Activated T-helper 2 cell treated with anti-CD3 and anti-CD28 coated beads, Interferon-gamma antibody, Interleukin-2, Interleukin-4, amounts not matched to agents 10 μg/mL and 5 μg/mL and 100 μg/mL, durations not matched to agents 14 hours and 24 hours and 36 hours (primary cell): ENCODE results near the gene CCNI. TPM values are rescaled to one million over a fixed set of nuclear protein-coding genes. Genes with fewer than 3 reads are reported as not detected.

Experiments
- DNase-seq: peaks from one replicate; pipeline ENCODE4 v3.0.0; 2021; ENCODE audit warnings: low spot score
- H3K27ac Mint-ChIP-seq: one replicate; pipeline ENCODE4 v1.8.0; 2021; ENCODE audit warnings: mixed read lengths
- H3K27me3 Mint-ChIP-seq: one replicate; pipeline ENCODE4 v1.8.0; 2021; ENCODE audit warnings: low read depth, mixed read lengths
- H3K36me3 Mint-ChIP-seq: one replicate; pipeline ENCODE4 v1.8.0; 2021; ENCODE audit warnings: low read depth, mixed read lengths
- H3K4me1 Mint-ChIP-seq: one replicate; pipeline ENCODE4 v1.8.0; 2021; ENCODE audit warnings: low read depth, mixed read lengths
- H3K4me3 Mint-ChIP-seq: one replicate; pipeline ENCODE4 v1.8.0; 2021; ENCODE audit warnings: low read depth, mild to moderate bottlenecking, moderate library complexity, mixed read lengths
- H3K9me3 Mint-ChIP-seq: one replicate; pipeline ENCODE4 v1.8.0; 2021; ENCODE audit warnings: mixed read lengths
- intact Hi-C: fragments of 100-400 bp; cut with micrococcal nuclease; formaldehyde crosslinking; loops from one replicate; pipeline ENCODE4 v1.15.1; 2023
- total RNA-seq: library from RNA; stranded (reverse); gene quantifications from 2 replicates; pipeline ENCODE4 v1.2.3, GENCODE V29; 2022

The CCNI gene
- total RNA-seq, 1 donor from 2014 or later: 321 TPM

DNA sequence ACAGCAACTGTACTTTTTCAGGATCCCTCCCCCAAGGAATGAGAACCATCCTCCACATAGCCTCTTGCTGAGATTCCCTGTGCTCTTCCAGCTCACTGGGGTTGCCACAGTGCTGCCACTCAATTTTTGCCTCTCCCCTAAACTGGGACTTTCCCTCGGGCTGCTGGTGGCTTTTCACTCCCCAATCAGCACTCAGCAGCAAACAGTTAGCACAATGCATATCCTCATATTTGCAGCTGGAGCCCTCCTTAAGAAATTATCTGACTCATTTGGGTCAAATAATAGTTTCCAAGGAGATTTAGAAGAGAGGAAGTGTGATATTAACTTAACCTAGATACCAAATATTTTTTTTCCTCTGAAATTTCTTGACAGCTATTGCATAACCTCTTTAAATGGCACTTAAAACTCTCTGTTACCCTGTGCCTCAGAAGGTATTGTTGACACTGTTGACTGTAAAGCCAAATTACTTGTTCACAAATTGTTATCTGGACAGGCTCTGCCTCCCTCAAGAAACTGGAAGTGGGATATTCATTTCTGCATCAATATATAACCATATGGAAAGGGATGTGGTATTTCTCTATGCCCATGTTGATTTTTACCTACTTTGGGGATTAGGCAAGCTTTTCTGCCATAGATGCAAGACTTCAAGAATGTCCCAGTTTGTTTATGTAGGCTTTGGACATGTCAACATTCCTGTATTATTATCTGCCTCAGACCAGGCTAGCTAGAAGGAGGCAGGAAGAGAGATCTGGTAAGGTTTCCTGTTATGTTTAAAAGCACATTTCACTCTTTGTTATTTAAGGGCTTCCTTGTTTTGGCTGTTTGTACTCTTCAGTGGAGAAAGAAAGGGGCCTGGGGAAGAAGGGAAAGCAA, 68.2 kb downstream of the CCNI start:
- intact Hi-C loops: no loop called here
- H3K36me3 Mint-ChIP-seq: no peaks in the 10 kb centered on the region
- DNase-seq: no peak
- peaks cover 19% of the 10 kb centered on the region for H3K4me1 Mint-ChIP-seq
- no peak overlapping the region for H3K27ac Mint-ChIP-seq
- H3K4me3 Mint-ChIP-seq: no peak overlapping the region
- peaks cover 66% of the 10 kb centered on the region for H3K27me3 Mint-ChIP-seq
- no peaks in the 10 kb centered on the region for H3K9me3 Mint-ChIP-seq

DNA sequence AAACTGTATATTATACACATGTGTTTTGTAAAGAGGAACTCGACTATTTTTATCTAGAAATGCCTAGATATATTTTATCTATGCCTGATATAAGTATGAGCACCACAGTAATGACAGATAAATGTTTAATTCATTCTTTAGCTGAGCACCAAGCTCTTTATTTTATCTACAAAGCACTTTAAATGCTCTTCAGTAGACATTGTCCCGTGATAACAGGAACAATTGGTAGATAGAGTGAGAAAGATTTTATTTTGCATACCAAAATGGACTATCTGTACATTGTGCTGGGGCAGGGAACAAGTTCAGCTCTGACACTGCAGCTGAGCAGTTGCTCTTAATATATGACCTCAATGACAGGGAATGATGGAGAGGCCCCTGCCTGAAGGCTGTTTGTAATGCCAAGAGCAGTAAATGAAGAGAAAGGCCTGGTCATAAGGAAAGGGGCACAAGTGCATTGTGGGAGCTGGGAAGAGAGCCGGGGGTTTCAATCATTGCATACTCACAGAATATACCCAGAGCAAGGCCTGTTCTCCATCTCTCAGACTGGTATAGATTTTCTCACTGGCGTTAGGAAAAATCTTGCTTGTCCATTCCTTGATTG, 68.9 kb downstream of the CCNI start:
- Mint-ChIP-seq H3K36me3 (no peaks in the 10 kb centered on the region), H3K4me3 (no peak overlapping the region), H3K27ac (no peak overlapping the region), H3K27me3 (peaks cover 73% of the 10 kb centered on the region), H3K4me1 (peaks cover 17% of the 10 kb centered on the region), H3K9me3 (no peaks in the 10 kb centered on the region)
- intact Hi-C loops: no loop called here
- DNase-seq: no peak

DNA sequence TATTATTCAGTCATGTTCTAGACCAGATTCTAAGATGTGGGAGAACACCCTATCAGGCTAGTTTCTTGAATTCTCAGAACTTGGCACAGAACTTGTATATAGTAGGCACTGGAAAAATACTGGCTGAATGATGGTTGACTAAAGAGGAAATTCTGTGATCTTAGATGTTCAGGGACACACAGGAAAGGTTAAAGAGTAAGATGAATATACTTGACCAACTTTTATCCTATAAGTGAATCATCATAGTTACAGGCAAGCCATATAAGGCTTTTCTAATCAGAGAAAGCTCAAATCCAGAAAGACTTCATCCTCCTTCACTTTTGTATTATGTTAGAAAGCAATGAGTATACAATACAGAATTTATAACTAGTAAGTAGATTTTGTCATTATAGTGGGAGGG, 72.4 kb downstream of the CCNI start:
- no peak overlapping the region for H3K4me3 Mint-ChIP-seq
- no peaks in the 10 kb centered on the region for H3K36me3 Mint-ChIP-seq
- H3K27me3 Mint-ChIP-seq: peaks cover 72% of the 10 kb centered on the region
- peaks cover 12% of the 10 kb centered on the region for H3K4me1 Mint-ChIP-seq
- DNase-seq: no peak
- H3K27ac Mint-ChIP-seq: no peak overlapping the region
- intact Hi-C loops: no loop called here
- no peaks in the 10 kb centered on the region for H3K9me3 Mint-ChIP-seq

DNA sequence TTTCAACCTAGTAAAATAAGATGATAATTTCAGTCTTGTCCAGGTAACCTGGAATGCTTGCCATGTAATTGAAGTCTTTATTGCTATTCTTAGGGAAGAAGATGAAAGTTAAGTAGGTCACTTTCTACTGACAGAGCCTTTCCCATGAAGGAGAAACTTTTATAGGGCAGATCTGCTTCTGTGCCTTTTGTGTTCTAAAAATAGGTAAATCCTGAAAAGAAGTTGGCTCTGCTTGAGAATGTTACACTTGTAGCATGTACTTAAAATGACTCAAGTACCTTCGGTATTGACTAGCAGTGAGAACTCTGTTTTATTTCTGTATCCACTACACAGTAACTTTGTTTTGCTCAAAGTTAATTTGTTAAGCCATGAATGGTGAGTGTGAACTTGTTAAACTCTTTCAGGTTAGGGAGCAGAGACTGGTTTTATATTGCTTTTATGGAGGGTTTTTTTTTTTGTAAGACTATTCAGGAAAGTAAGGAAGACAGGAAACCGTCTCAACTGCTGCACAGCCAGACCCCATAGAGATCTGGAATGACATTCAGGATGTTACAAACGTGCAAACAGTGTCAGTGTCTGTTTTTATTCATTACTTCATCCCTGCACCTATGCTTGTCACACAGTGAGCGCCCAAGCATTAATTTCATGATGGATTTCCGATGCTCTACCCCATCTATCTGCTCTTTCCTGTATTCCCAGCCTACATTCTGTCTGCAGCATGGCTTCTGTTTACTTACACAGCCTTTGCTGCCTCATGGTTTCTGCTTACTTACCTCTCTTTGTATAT, 73.3 kb downstream of the CCNI start:
- peaks cover 3% of the 10 kb centered on the region for H3K4me1 Mint-ChIP-seq
- no peak for DNase-seq
- no peak overlapping the region for H3K4me3 Mint-ChIP-seq
- intact Hi-C loops: no loop called here
- no peak overlapping the region for H3K27ac Mint-ChIP-seq
- no peaks in the 10 kb centered on the region for H3K9me3 Mint-ChIP-seq
- no peaks in the 10 kb centered on the region for H3K36me3 Mint-ChIP-seq
- peaks cover 74% of the 10 kb centered on the region for H3K27me3 Mint-ChIP-seq

DNA sequence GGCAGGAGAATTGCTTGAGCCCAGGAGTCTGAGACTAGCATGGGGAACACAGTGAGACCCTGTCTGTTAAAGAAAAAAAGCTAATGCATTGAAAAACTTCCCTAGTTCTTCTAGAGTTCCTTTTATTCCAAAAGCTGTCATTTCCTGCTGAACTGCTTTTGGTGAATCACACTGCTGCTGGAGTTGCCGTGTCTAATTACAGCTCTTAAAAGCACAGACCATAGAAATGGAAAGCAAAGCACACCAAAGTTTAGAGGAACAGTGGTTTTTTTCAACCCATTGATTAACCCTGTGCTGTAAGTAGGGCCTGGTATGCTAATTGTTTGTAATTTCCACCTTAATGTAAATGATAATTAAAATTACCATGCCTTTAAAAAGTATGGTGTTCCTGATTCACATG, 73.9 kb downstream of the CCNI start:
- no peak for DNase-seq
- no peaks in the 10 kb centered on the region for H3K9me3 Mint-ChIP-seq
- intact Hi-C loops: no loop called here
- peaks cover 76% of the 10 kb centered on the region for H3K27me3 Mint-ChIP-seq
- H3K4me3 Mint-ChIP-seq: no peak overlapping the region
- no peaks in the 10 kb centered on the region for H3K36me3 Mint-ChIP-seq
- H3K4me1 Mint-ChIP-seq: no peaks in the 10 kb centered on the region
- H3K27ac Mint-ChIP-seq: no peak overlapping the region

DNA sequence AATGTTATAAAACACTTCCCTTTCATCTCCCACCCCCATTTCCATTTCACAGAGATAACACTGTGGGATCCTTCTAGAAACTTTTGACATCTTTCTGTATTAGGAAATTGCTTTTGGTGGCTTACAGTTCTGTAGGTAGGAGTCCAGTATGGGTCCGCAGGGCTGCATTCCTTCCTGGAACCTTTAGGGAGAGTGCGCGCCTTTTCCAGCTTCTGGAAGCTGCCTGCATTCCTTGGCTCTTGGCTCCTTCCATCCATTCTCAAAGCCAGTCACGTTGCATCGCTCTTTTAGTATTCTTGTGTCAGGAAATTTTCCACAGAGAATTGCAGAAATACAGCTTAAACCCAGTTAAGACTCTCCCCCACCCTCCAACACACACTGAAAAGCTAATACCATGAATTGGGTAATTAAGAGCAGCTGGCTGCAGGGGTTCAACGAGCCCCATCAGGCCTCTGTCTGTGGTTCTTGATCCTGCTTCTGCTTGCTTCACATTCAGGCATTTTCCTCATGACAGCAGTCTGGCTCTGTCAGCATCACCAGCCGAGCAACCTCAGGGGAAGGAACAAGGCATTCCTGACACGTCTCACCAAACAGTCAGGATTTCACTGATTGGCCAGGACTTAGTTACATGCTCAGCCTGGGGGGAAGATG, 77.4 kb downstream of the CCNI start:
- no peak overlapping the region for H3K27ac Mint-ChIP-seq
- intact Hi-C loops: no loop called here

DNA sequence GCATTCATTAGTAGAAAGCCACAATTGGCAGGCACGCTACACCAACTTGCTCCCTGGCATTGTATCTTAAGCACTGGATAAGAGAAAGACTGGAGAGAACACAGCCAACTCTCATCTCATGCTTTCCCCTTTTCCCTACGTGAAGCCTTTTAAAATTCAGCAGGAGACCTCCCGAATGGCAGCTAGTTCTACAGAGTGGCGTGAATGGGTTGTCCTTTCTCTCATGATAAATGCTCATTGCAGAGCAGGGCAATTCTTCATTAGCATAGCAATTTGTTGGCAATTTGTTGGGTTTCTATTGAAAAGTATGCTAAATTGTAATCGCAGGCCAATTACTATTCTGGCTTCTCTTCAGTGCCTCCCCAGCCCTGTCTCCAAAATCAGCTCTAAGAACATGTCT, 78.3 kb downstream of the CCNI start:
- H3K4me1 Mint-ChIP-seq: peaks cover 26% of the 10 kb centered on the region
- H3K36me3 Mint-ChIP-seq: no peaks in the 10 kb centered on the region
- H3K27ac Mint-ChIP-seq: no peak overlapping the region
- H3K27me3 Mint-ChIP-seq: peaks cover 71% of the 10 kb centered on the region
- no peak for DNase-seq
- no peak overlapping the region for H3K4me3 Mint-ChIP-seq
- intact Hi-C loops: no loop called here
- H3K9me3 Mint-ChIP-seq: no peaks in the 10 kb centered on the region

More for the DNA sequence above, 77.4 kb downstream of the CCNI start:
- H3K27me3 Mint-ChIP-seq: peaks cover 72% of the 10 kb centered on the region
- no peak overlapping the region for H3K4me3 Mint-ChIP-seq
- peaks cover 19% of the 10 kb centered on the region for H3K4me1 Mint-ChIP-seq
- DNase-seq: no peak
- H3K9me3 Mint-ChIP-seq: no peaks in the 10 kb centered on the region
- no peaks in the 10 kb centered on the region for H3K36me3 Mint-ChIP-seq

Other genes starting within 250 kb of the CCNI start
- not detected in 2 replicates for gene SOWAHB, start 177.8 kb downstream of the CCNI start, total RNA-seq
- 7.9 and 9.2 TPM in 2 replicates for gene SEPTIN11, start 126.2 kb downstream of the CCNI start, total RNA-seq
- 34.3 and 35.2 TPM in 2 replicates for gene CCNG2, start 81.2 kb upstream of the CCNI start, total RNA-seq